HuH-7 (cell line): ENCODE measurements around the gene PEX5L.
"Not testable (repeated sequence)": the region's sequence is repeated elsewhere in the genome, so short reads cannot be mapped to it uniquely, and the experiment has no call there.

Experiments used
- DNase-seq: peaks from one replicate; pipeline ENCODE4 v3.0.0; 2011; ENCODE audit warnings: low spot score

PEX5L gene

GRCh38 chr3:179837374-179837773 is 199.4 kb downstream of the PEX5L start:
- no peak for DNase-seq

GRCh38 chr3:179833294-179833693 is 203.4 kb downstream of the PEX5L start:
- no peak for DNase-seq

- no peak for DNase-seq
Measured at GRCh38 chr3:179832333-179832854, 204.3 kb downstream of the PEX5L start.

- DNase-seq, result no peak
Measured at GRCh38 chr3:179829401-179829800, 207.3 kb downstream of the PEX5L start.

GRCh38 chr3:179828738-179829137 is 208.0 kb downstream of the PEX5L start:
- no peak for DNase-seq

GRCh38 chr3:179826247-179826637 is 210.5 kb downstream of the PEX5L start:
- DNase-seq, result no peak

- DNase-seq, result no peak
Measured at GRCh38 chr3:179825527-179826246, 211.1 kb downstream of the PEX5L start.

- no peak for DNase-seq
Measured at GRCh38 chr3:179822296-179822695, 214.4 kb downstream of the PEX5L start.

- no peak for DNase-seq
Measured at GRCh38 chr3:179819379-179819778, 217.4 kb downstream of the PEX5L start.

GRCh38 chr3:179812096-179812382 is 224.7 kb downstream of the PEX5L start:
- DNase-seq, result no peak

- peak; percentile 44 for DNase-seq
Measured at GRCh38 chr3:179811321-179812095, 225.2 kb downstream of the PEX5L start.

GRCh38 chr3:179809639-179810038 is 227.1 kb downstream of the PEX5L start:
- no peak for DNase-seq

GRCh38 chr3:179807588-179807987 is 229.1 kb downstream of the PEX5L start:
- no peak for DNase-seq

- DNase-seq, result no peak
Measured at GRCh38 chr3:179806177-179806576, 230.6 kb downstream of the PEX5L start.

- no peak for DNase-seq
Measured at GRCh38 chr3:179801856-179802255, 234.9 kb downstream of the PEX5L start.

GRCh38 chr3:179801263-179801662 is 235.5 kb downstream of the PEX5L start:
- DNase-seq, result no peak

GRCh38 chr3:179797192-179797591 is 239.5 kb downstream of the PEX5L start:
- DNase-seq, result no peak

GRCh38 chr3:179796421-179796820 is 240.3 kb downstream of the PEX5L start:
- no peak for DNase-seq

GRCh38 chr3:179794355-179794754 is 242.4 kb downstream of the PEX5L start:
- DNase-seq, result no peak

- no peak for DNase-seq
Measured at GRCh38 chr3:179791793-179792192, 244.9 kb downstream of the PEX5L start.

- DNase-seq, result no peak
Measured at GRCh38 chr3:179788996-179789395, 247.7 kb downstream of the PEX5L start.

GRCh38 chr3:179782841-179783240 is 253.9 kb downstream of the PEX5L start:
- not testable (repeated sequence) for DNase-seq

- DNase-seq, result no peak
Measured at GRCh38 chr3:179775416-179776122, 261.2 kb downstream of the PEX5L start.
